GM12891 (cell line): ENCODE measurements around the gene CDK10.

Source experiments
- PAX5 ChIP-seq: IDR thresholded peaks from 2 replicates; pipeline ENCODE4 v1.6.1; 2011; ENCODE audit warnings: low read length, moderate library complexity, mild to moderate bottlenecking; ENCODE audit not compliant: insufficient read depth, severe bottlenecking
- POLR2A ChIP-seq: IDR thresholded peaks from 2 replicates; pipeline ENCODE4 v1.6.1; 2011; ENCODE audit warnings: low read depth, low read length, control low read depth
- POLR2AphosphoS5 ChIP-seq: IDR thresholded peaks from 2 replicates; pipeline ENCODE4 v1.6.1; 2011; ENCODE audit warnings: low read depth, low read length, control low read depth
- POU2F2 ChIP-seq: IDR thresholded peaks from 2 replicates; pipeline ENCODE4 v1.6.1; 2011; ENCODE audit warnings: low read depth, mild to moderate bottlenecking, control low read depth, low read length, moderate library complexity
- TAF1 ChIP-seq: IDR thresholded peaks from 2 replicates; pipeline ENCODE4 v1.6.1; 2011; ENCODE audit warnings: low read depth, low read length, control low read depth

- no peak for TF ChIP-seq POLR2AphosphoS5
- TF ChIP-seq POLR2A: no peak
- no peak for TF ChIP-seq TAF1
- no peak for TF ChIP-seq PAX5
- TF ChIP-seq POU2F2: no peak
Observed at GRCh38 chr16:89733322-89733721, 46.8 kb downstream of the CDK10 start.
